AG09309 (cell line): ENCODE measurements around the gene JPH4.

ENCODE experiments used
- DNase-seq: peaks from one replicate; pipeline ENCODE4 v3.0.0-alpha.2; 2010; ENCODE audit warnings: low read depth
- H3K4me3 ChIP-seq: 2 replicates; pipeline ENCODE4 v1.5.1; 2011; ENCODE audit warnings: mild to moderate bottlenecking, low read depth, low read length, moderate library complexity; ENCODE audit not compliant: control insufficient read depth
- CTCF ChIP-seq: IDR thresholded peaks from 2 replicates; pipeline ENCODE4 v1.5.1; 2011; ENCODE audit warnings: mild to moderate bottlenecking, low read depth, low read length, inconsistent platforms; ENCODE audit not compliant: insufficient read depth, control insufficient read depth; ENCODE audit errors: missing control alignments

JPH4 gene

GRCh38 chr14:23609001-23609400 is 30.4 kb upstream of the JPH4 start:
- TF ChIP-seq CTCF = no peak
- no peak overlapping the region for H3K4me3 ChIP-seq
- no peak for DNase-seq

GRCh38 chr14:23608454-23608853 is 29.9 kb upstream of the JPH4 start:
- no peak overlapping the region for H3K4me3 ChIP-seq
- DNase-seq = no peak
- TF ChIP-seq CTCF = no peak

- no peak for DNase-seq
- H3K4me3 ChIP-seq = no peak overlapping the region
- no peak for TF ChIP-seq CTCF
These were observed 27.5 kb upstream of the JPH4 start for GRCh38 chr14:23605931-23606585.

GRCh38 chr14:23604675-23605170 is 26.1 kb upstream of the JPH4 start:
- no peak for DNase-seq
- no peak for TF ChIP-seq CTCF

GRCh38 chr14:23604148-23604547 is 25.6 kb upstream of the JPH4 start:
- TF ChIP-seq CTCF = no peak
- H3K4me3 ChIP-seq = no peak overlapping the region
- DNase-seq = no peak

More at GRCh38 chr14:23604675-23605170, 26.1 kb upstream of the JPH4 start:
- no peak overlapping the region for H3K4me3 ChIP-seq

- TF ChIP-seq CTCF = no peak
- H3K4me3 ChIP-seq = no peak overlapping the region
- DNase-seq = no peak
These were observed 24.5 kb upstream of the JPH4 start for GRCh38 chr14:23603103-23603502.
